Measurements from ENCODE around the gene ZNF674. TPM values are rescaled to one million over a fixed set of nuclear protein-coding genes. Genes with fewer than 3 reads are reported as not detected.

Gene ZNF674
- polyA plus RNA-seq, 1 donor from 2014 or later, result 10.8 TPM

DNA sequence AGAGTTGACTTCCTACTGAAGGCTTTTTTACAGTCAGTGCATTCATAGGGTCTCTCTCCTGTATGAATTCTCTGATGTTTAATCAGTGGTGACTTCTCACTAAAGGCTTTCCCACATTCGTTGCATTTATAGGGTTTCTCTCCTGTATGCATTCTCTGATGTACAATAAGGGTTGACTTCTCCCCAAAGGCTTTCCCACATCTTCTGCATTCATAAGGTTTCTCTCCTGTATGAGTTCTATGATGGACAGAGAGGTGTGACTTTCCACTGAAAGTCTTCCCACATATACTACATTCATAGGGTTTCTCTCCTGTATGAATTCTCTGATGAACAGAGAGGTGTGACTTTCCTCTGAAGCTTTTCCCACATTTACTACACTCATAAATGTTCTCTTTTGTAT is 45.2 kb downstream of the ZNF674 start:
- Histone ChIP-seq H3K9ac (ENCODE audit: low read length) (no peak overlapping the region), H3K9me3 (ENCODE audit: low read length) (no peaks in the 10 kb centered on the region), H3K4me3 (ENCODE audit: low read length) (no peak overlapping the region)

DNA sequence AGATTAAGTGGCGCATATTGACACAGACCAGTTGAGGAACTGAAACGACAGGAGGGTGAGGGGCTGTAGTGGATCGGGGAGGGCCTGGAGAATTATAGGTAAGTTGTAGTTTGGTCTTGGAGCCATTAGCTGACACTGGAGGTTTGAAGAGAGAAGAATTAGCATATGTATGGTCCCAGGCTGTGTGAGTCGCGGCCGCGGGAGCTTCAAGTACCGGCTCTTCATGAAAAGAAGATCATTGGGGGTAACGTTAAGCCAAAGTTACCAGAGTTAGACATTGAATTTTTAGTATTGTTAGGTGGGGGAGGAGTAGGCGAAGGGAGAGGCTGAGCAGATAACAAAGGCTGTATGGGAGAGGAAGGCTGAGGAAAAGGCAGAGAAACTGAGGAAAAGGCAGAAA is 56.5 kb downstream of the ZNF674 start:
- no peaks in the 10 kb centered on the region for H4K20me1 ChIP-seq (ENCODE audit: insufficient read depth)
- no peaks in the 10 kb centered on the region for H3K9me3 ChIP-seq (ENCODE audit: low read length)
- TF ChIP-seq, protein P1, sequence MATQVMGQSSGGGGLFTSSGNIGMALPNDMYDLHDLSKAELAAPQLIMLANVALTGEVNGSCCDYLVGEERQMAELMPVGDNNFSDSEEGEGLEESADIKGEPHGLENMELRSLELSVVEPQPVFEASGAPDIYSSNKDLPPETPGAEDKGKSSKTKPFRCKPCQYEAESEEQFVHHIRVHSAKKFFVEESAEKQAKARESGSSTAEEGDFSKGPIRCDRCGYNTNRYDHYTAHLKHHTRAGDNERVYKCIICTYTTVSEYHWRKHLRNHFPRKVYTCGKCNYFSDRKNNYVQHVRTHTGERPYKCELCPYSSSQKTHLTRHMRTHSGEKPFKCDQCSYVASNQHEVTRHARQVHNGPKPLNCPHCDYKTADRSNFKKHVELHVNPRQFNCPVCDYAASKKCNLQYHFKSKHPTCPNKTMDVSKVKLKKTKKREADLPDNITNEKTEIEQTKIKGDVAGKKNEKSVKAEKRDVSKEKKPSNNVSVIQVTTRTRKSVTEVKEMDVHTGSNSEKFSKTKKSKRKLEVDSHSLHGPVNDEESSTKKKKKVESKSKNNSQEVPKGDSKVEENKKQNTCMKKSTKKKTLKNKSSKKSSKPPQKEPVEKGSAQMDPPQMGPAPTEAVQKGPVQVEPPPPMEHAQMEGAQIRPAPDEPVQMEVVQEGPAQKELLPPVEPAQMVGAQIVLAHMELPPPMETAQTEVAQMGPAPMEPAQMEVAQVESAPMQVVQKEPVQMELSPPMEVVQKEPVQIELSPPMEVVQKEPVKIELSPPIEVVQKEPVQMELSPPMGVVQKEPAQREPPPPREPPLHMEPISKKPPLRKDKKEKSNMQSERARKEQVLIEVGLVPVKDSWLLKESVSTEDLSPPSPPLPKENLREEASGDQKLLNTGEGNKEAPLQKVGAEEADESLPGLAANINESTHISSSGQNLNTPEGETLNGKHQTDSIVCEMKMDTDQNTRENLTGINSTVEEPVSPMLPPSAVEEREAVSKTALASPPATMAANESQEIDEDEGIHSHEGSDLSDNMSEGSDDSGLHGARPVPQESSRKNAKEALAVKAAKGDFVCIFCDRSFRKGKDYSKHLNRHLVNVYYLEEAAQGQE (IDR thresholded peaks at IDR 0.05; ENCODE audit: borderline replicate concordance), result no peak
- TF ChIP-seq EP300 (conservative IDR thresholded peaks at IDR 0.05; ENCODE audit: poor library complexity, severe bottlenecking), result no peak
- TF ChIP-seq EZH2 (IDR thresholded peaks at IDR 0.05; ENCODE audit: borderline replicate concordance, insufficient read depth, low read length, poor library complexity, severe bottlenecking), result no peak
- TF ChIP-seq SMC3 (conservative IDR thresholded peaks at IDR 0.05; ENCODE audit: poor library complexity), result no peak
- TF ChIP-seq RAD21 (conservative IDR thresholded peaks at IDR 0.05), result no peak
- TF ChIP-seq POLR2AphosphoS5 (IDR thresholded peaks at IDR 0.05), result no peak
- H3K27me3 ChIP-seq (ENCODE audit: insufficient read depth, low read depth, low read length), result no peaks in the 10 kb centered on the region
- H3K27ac ChIP-seq (ENCODE audit: low read length), result no peak overlapping the region
- no peaks in the 10 kb centered on the region for H3K9me2 ChIP-seq (ENCODE audit: insufficient read depth, low read length)
- no peaks in the 10 kb centered on the region for H3K79me2 ChIP-seq (replicated peaks; ENCODE audit: insufficient read depth, low read length)
- H3K4me2 ChIP-seq (ENCODE audit: low read length), result no peak overlapping the region
- no peak overlapping the region for H2AFZ ChIP-seq (ENCODE audit: low read depth, low read length)
- no peak overlapping the region for H3K9ac ChIP-seq (ENCODE audit: low read length)
- H3K4me3 ChIP-seq (ENCODE audit: low read length), result no peak overlapping the region
- H3F3A ChIP-seq (ENCODE audit: insufficient read depth, low read length, poor library complexity, severe bottlenecking), result no peaks in the 10 kb centered on the region
- H3K36me3 ChIP-seq (ENCODE audit: insufficient read depth, low read length), result no peaks in the 10 kb centered on the region

More for the DNA sequence above, 45.2 kb downstream of the ZNF674 start:
- H3F3A ChIP-seq (ENCODE audit: insufficient read depth, low read length, poor library complexity, severe bottlenecking), result no peaks in the 10 kb centered on the region
- no peak overlapping the region for H3K4me2 ChIP-seq (ENCODE audit: low read length)
- no peaks in the 10 kb centered on the region for H3K79me2 ChIP-seq (replicated peaks; ENCODE audit: insufficient read depth, low read length)
- H4K20me1 ChIP-seq (ENCODE audit: insufficient read depth), result no peaks in the 10 kb centered on the region
- no peaks in the 10 kb centered on the region for H3K9me2 ChIP-seq (ENCODE audit: insufficient read depth, low read length)
- TF ChIP-seq, protein P2, sequence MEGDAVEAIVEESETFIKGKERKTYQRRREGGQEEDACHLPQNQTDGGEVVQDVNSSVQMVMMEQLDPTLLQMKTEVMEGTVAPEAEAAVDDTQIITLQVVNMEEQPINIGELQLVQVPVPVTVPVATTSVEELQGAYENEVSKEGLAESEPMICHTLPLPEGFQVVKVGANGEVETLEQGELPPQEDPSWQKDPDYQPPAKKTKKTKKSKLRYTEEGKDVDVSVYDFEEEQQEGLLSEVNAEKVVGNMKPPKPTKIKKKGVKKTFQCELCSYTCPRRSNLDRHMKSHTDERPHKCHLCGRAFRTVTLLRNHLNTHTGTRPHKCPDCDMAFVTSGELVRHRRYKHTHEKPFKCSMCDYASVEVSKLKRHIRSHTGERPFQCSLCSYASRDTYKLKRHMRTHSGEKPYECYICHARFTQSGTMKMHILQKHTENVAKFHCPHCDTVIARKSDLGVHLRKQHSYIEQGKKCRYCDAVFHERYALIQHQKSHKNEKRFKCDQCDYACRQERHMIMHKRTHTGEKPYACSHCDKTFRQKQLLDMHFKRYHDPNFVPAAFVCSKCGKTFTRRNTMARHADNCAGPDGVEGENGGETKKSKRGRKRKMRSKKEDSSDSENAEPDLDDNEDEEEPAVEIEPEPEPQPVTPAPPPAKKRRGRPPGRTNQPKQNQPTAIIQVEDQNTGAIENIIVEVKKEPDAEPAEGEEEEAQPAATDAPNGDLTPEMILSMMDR (IDR thresholded peaks at IDR 0.05; ENCODE audit: poor library complexity, severe bottlenecking), result no peak
- TF ChIP-seq EP300 (conservative IDR thresholded peaks at IDR 0.05; ENCODE audit: poor library complexity, severe bottlenecking) (no peak), TAF1 (IDR thresholded peaks at IDR 0.05; ENCODE audit: low read depth) (no peak), SMC3 (conservative IDR thresholded peaks at IDR 0.05; ENCODE audit: poor library complexity) (no peak), RAD21 (conservative IDR thresholded peaks at IDR 0.05) (no peak), EZH2 (IDR thresholded peaks at IDR 0.05; ENCODE audit: borderline replicate concordance, insufficient read depth, low read length, poor library complexity, severe bottlenecking) (no peak), POLR2AphosphoS5 (IDR thresholded peaks at IDR 0.05) (no peak), MXI1 (conservative IDR thresholded peaks at IDR 0.05; ENCODE audit: poor library complexity, severe bottlenecking) (no peak)
- TF ChIP-seq, protein P1 (IDR thresholded peaks at IDR 0.05; ENCODE audit: borderline replicate concordance), result no peak
- H2AFZ ChIP-seq (ENCODE audit: low read depth, low read length), result no peak overlapping the region
- H3K36me3 ChIP-seq (ENCODE audit: insufficient read depth, low read length), result no peaks in the 10 kb centered on the region
- no peaks in the 10 kb centered on the region for H3K27me3 ChIP-seq (ENCODE audit: insufficient read depth, low read depth, low read length)
- no peak overlapping the region for H3K27ac ChIP-seq (ENCODE audit: low read length)

Data from neural cell (in vitro differentiated cells).